ENCODE results near the gene PLAU. TPM values are rescaled to one million over a fixed set of nuclear protein-coding genes. Genes with fewer than 3 reads are reported as not detected.
A peak's percentile ranks its signal among the peaks of the same experiment; 100 is the strongest.
"Not testable (repeated sequence)": the region's sequence is repeated elsewhere in the genome, so short reads cannot be mapped to it uniquely, and the experiment has no call there.

The PLAU gene
- total RNA-seq, 2 experiments from 2014 or later: 2.2 to 4.8 TPM

DNA sequence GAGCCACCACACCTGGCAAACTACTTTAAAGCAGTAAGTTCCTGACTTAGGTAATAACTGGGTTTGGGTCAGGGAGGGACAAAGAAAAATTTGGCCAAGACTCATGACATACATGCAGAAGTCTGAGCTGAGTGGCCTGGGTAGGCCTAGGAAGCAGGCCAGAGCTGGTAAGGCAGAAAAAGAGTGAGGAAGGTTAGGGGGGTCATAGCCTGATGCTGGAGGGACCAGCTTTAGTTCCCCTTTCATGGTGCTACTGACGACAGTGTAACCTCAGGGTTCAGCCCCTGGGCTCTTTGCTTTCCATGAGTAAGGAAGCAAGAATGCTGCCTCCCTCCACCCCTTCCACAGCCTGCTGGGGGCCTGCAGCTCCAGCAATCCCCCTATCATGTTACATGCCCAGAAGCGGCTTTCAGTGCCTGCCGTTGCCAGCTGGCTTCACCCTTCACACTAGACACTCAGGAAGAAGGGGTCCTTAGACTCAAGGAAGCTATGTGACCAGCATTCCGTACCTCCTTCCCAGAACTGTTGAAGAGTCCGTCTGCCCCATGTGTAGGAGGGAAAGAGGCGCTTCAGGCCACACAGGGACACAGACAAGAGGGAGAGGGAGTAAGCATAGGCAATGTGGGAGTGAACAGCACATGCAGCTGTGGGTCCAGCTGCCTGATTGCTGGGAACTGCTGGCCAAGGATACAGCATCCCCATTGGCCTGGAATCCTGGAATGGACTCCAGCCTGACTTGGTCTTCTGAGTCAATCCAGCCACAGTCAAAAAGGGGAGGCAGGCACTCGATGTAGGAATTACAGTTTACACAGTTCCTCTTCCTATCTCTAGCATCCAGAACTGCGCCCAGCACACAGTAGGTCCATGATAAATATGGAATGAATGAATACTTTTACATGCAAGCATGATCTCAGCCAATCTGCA, 4.1 kb upstream of the PLAU start:
- DNase-seq (no peak), ATAC-seq (no peak)
- Mint-ChIP-seq H3K4me3 (no peak overlapping the region), H3K27ac (no peak overlapping the region), H3K36me3 (no peaks in the 10 kb centered on the region), H3K4me1 (peaks cover 41% of the 10 kb centered on the region), H3K9me3 (ENCODE audit: low read depth) (no peaks in the 10 kb centered on the region), H3K27me3 (peaks cover 22% of the 10 kb centered on the region)
- CTCF ChIA-PET: interaction anchor here (0.5 to 1.3 kb wide), 10 partner anchors 11 to 181 kb away, joined by 3 to 6 read pairs (median 4); no protein-coding TSS in a partner anchor

DNA sequence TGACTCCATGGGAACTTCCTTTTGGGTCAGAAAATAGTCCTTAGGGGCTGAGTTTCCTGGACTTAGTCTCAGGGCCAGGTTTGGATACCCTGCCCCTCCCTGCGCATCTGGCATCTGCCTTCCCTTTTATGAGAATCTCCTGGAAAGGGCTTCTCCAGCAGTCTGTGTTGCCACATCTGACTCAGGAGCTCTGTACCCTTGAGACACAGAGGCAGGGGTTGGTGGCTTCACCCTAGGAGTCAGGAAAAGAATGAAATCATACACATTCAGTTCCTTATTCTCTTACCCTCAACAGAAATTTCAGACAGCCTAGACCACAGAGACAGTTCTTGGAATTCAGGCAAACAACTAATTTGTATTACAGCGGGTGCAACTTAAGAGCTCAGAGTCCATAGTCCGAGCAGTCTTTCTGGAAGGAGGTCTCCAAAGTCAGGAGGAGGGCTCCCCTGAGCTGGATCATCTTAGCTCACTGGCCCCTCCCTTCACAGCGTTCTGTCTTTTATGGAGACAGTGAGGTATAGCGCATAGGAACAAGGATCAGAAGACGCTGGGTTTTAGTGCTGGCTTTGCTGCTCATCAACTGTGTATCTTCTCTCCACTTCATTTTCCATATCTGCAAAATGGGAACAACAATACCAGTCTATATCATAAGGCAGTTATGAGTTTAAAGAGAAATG, 3.0 kb upstream of the PLAU start:
- ATAC-seq: no peak
- Mint-ChIP-seq H3K9me3 (ENCODE audit: low read depth) (no peaks in the 10 kb centered on the region), H3K36me3 (peaks cover 2% of the 10 kb centered on the region), H3K27me3 (peaks cover 26% of the 10 kb centered on the region), H3K4me3 (no peak overlapping the region), H3K27ac (peak overlapping the region; percentile 39), H3K4me1 (peaks cover 38% of the 10 kb centered on the region)
- CTCF ChIA-PET: interaction anchor here (1.1 to 4.7 kb wide), 4 partner anchors 20 to 33 kb away, joined by 3 to 28 read pairs (median 8); no protein-coding TSS in a partner anchor
- DNase-seq: no peak

DNA sequence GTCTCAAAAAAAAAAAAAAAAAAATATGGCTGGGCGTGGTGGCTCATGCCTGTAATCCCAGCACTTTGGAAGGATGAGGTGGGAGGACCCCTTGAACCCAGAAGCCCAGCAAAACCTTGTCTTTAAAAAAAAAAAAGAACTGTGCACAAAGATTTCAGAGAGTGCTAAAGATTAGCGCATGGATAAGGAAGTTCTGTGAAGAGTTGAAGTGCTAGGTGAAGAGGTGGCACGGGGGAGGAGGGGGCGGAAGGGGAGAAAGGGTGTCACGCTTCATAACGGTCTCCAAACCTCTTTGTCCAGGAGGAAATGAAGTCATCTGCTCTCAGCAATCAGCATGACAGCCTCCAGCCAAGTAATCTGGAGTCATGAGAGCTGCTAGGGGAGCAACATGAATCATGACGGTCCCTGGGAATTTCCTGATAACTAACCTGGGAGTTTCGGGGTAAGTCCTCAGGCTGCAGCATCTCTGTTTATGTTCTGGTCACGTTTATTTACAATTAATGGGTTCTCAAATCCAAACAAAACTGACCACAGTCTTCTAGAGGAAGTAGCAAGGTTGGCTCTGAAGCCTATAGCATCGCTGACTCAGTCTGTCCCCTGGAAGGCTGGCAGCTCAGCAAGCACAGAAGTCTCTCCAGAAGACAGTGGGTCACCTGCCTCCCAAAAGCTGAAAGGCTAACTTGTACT, 1.9 kb upstream of the PLAU start:
- no peaks in the 10 kb centered on the region for H3K9me3 Mint-ChIP-seq (ENCODE audit: low read depth)

DNA sequence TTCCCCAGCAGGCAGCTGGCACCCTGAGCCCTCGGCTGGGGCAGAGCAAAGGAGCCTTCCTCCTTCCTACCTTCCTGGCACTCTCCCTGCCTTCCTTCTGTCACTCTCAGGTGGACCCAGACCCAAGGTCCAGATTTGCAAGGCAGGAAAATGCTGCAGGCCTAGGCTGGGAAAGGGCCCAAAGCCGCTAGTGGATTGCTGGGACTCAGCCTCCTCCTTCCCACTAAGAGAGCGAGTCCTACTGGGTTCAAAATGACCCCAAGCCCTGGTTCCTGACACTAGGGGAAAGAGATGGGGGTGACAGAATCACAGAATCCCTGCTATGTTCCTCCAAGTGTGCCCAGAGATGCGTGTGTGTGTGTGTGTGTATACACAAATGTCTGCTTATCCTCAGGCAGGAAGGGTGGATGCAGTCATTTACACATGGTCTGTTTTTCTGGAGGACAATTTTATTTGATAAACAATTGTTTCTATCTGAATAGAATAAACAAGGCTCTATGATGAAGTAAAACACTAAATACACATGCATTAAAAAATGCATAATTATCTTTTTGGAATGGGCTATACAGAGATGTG, 1.3 kb upstream of the PLAU start:
- Mint-ChIP-seq H3K27ac (peak overlapping the region; percentile 78), H3K4me1 (peaks cover 38% of the 10 kb centered on the region), H3K36me3 (peaks cover 2% of the 10 kb centered on the region), H3K9me3 (ENCODE audit: low read depth) (no peaks in the 10 kb centered on the region), H3K4me3 (peak overlapping the region; percentile 71), H3K27me3 (peaks cover 29% of the 10 kb centered on the region)
- ATAC-seq: no peak
- CTCF ChIA-PET: interaction anchor here (0.6 to 4.7 kb wide), 8 partner anchors 9 to 1508 kb away, joined by 3 to 28 read pairs (median 5); no protein-coding TSS in a partner anchor
- DNase-seq: no peak

More for the DNA sequence above, 1.9 kb upstream of the PLAU start:
- peak; percentile 80 for DNase-seq
- Mint-ChIP-seq H3K4me3 (peak overlapping the region; percentile 71), H3K27me3 (peaks cover 28% of the 10 kb centered on the region), H3K27ac (peak overlapping the region; percentile 78), H3K36me3 (peaks cover 2% of the 10 kb centered on the region), H3K4me1 (peaks cover 38% of the 10 kb centered on the region)
- ATAC-seq: peak; percentile 59
- CTCF ChIA-PET: interaction anchor here (0.6 to 4.7 kb wide), 6 partner anchors 10 to 1508 kb away, joined by 3 to 28 read pairs (median 6); no protein-coding TSS in a partner anchor

DNA sequence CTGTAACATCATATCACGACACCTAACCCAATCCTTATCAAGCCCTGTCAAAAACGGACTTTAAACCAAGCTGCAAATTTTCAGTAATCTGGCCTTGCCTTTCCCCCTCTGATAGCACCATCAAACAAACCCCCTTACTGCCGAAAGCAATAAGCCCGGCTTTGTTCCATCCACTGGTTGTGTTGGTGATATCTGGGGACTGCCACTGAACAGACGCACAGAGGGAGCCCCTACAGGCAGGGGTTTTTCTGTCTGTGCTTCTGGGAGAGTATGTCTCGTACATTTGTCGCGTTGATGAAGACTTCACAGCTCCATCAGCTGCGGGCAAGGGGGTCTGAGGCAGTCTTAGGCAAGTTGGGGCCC, 550 bp upstream of the PLAU start:
- CTCF ChIA-PET: interaction anchor here (0.8 to 4.7 kb wide), 8 partner anchors 8 to 165 kb away, joined by 3 to 28 read pairs (median 4); no protein-coding TSS in a partner anchor
- H3K9me3 Mint-ChIP-seq (ENCODE audit: low read depth): no peaks in the 10 kb centered on the region
- H3K27ac Mint-ChIP-seq: peak overlapping the region; percentile 57
- peaks cover 32% of the 10 kb centered on the region for H3K27me3 Mint-ChIP-seq
- peak; percentile 21 for ATAC-seq
- H3K36me3 Mint-ChIP-seq: peaks cover 7% of the 10 kb centered on the region
- DNase-seq: peak; percentile 49
- H3K4me1 Mint-ChIP-seq: peaks cover 38% of the 10 kb centered on the region
- peak overlapping the region; percentile 71 for H3K4me3 Mint-ChIP-seq

DNA sequence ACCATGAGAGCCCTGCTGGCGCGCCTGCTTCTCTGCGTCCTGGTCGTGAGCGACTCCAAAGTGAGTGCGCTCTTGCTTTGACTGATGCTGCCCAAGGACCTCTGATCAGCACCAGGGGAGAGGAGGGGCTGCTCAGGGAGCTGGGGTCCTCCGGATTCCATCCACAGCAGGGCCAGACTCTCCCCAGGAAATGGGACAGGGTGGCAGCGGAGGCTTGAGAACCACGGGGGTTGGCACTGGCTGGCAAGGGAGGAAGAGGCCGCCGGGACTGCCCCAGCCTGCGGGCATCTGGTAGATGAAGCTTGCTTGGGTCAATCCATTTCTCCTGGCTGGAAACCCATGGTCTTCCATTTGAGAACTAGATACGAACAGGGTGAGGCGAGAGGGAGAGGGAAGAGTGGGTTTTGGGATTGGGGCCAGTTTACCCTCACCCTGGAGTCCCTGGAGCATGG, 647 bp downstream of the PLAU start:
- peak overlapping the region; percentile 86 for H3K4me3 Mint-ChIP-seq
- peaks cover 16% of the 10 kb centered on the region for H3K36me3 Mint-ChIP-seq
- CTCF ChIA-PET: interaction anchor here (0.8 to 4.7 kb wide), 10 partner anchors 9 to 192 kb away, joined by 3 to 28 read pairs (median 4); no protein-coding TSS in a partner anchor
- DNase-seq (no peak), ATAC-seq (no peak)
- H3K9me3 Mint-ChIP-seq (ENCODE audit: low read depth): no peaks in the 10 kb centered on the region
- H3K27ac Mint-ChIP-seq: peak overlapping the region; percentile 70
- H3K27me3 Mint-ChIP-seq: peaks cover 34% of the 10 kb centered on the region
- H3K4me1 Mint-ChIP-seq: peaks cover 40% of the 10 kb centered on the region

DNA sequence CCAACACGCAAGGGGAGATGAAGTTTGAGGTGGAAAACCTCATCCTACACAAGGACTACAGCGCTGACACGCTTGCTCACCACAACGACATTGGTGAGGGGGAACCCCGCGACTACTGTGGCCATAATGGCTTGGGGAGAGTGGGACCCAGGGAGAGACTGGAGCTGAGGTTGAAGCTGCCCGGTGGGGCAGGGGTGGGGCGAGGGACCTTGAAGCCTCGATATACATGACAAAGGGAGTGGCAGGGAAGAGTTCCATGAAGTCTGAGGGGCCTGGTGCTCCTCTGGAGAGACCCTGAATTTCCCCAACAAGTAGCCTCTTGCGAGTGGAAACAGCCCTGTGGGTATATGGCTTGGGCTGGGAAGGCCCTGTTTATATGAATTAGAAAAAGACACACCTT, 3.1 kb downstream of the PLAU start:
- H3K27me3 Mint-ChIP-seq: peaks cover 34% of the 10 kb centered on the region
- CTCF ChIA-PET: interaction anchor here (0.7 to 1.2 kb wide), 2 partner anchors 14 to 27 kb away, joined by 3 read pairs; no protein-coding TSS in a partner anchor
- no peak for ATAC-seq
- no peak for DNase-seq
- H3K4me1 Mint-ChIP-seq: peaks cover 40% of the 10 kb centered on the region
- H3K9me3 Mint-ChIP-seq (ENCODE audit: low read depth): peaks cover 2% of the 10 kb centered on the region
- no peak overlapping the region for H3K4me3 Mint-ChIP-seq
- H3K27ac Mint-ChIP-seq: no peak overlapping the region
- peaks cover 32% of the 10 kb centered on the region for H3K36me3 Mint-ChIP-seq

DNA sequence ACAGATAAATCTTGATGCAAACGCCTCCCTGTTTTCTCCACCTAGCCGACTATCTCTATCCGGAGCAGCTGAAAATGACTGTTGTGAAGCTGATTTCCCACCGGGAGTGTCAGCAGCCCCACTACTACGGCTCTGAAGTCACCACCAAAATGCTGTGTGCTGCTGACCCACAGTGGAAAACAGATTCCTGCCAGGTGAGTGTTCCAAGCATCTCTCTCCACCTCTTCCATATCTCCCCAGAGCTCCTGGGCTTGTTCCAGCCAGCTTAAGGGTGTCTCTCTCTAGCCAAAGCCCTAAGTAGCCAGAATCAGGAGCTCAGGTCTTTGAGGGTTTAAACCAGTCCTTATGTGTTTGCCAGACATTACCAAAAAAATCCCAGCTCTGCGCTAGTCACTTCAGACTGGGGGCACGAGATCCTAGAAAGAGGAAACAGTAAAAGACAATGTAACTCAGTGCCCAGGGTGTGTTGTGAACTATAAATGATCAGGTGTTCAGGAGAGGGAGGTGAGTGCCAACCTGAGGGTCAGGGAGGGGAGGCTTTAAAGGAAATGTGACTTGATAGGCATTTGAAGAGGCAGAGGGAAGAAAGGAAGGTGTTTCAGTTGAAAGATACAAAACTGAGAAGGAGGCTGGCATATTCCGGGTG, 4.4 kb downstream of the PLAU start:
- H3K27me3 Mint-ChIP-seq: peaks cover 30% of the 10 kb centered on the region
- DNase-seq (no peak), ATAC-seq (no peak)
- no peak overlapping the region for H3K4me3 Mint-ChIP-seq
- peaks cover 34% of the 10 kb centered on the region for H3K4me1 Mint-ChIP-seq
- peaks cover 2% of the 10 kb centered on the region for H3K9me3 Mint-ChIP-seq (ENCODE audit: low read depth)
- peaks cover 42% of the 10 kb centered on the region for H3K36me3 Mint-ChIP-seq
- H3K27ac Mint-ChIP-seq: no peak overlapping the region
- CTCF ChIA-PET: interaction anchor here (0.8 to 1.8 kb wide), 4 partner anchors 9 to 36 kb away, joined by 3 to 4 read pairs (median 4); no protein-coding TSS in a partner anchor

DNA sequence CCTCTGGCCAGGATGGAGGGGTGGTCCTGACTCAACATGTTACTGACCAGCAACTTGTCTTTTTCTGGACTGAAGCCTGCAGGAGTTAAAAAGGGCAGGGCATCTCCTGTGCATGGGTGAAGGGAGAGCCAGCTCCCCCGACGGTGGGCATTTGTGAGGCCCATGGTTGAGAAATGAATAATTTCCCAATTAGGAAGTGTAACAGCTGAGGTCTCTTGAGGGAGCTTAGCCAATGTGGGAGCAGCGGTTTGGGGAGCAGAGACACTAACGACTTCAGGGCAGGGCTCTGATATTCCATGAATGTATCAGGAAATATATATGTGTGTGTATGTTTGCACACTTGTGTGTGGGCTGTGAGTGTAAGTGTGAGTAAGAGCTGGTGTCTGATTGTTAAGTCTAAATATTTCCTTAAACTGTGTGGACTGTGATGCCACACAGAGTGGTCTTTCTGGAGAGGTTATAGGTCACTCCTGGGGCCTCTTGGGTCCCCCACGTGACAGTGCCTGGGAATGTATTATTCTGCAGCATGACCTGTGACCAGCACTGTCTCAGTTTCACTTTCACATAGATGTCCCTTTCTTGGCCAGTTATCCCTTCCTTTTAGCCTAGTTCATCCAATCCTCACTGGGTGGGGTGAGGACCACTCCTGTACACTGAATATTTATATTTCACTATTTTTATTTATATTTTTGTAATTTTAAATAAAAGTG, 6.0 kb downstream of the PLAU start:
- Mint-ChIP-seq H3K27me3 (peaks cover 18% of the 10 kb centered on the region), H3K9me3 (ENCODE audit: low read depth) (peaks cover 2% of the 10 kb centered on the region), H3K36me3 (peaks cover 43% of the 10 kb centered on the region), H3K27ac (no peak overlapping the region), H3K4me1 (peaks cover 29% of the 10 kb centered on the region), H3K4me3 (no peak overlapping the region)
- ATAC-seq: peak; percentile 43
- CTCF ChIA-PET: interaction anchor here (0.5 to 1.9 kb wide), 3 partner anchors 23 to 386 kb away, joined by 3 to 7 read pairs (median 4); no protein-coding TSS in a partner anchor
- DNase-seq: no peak

DNA sequence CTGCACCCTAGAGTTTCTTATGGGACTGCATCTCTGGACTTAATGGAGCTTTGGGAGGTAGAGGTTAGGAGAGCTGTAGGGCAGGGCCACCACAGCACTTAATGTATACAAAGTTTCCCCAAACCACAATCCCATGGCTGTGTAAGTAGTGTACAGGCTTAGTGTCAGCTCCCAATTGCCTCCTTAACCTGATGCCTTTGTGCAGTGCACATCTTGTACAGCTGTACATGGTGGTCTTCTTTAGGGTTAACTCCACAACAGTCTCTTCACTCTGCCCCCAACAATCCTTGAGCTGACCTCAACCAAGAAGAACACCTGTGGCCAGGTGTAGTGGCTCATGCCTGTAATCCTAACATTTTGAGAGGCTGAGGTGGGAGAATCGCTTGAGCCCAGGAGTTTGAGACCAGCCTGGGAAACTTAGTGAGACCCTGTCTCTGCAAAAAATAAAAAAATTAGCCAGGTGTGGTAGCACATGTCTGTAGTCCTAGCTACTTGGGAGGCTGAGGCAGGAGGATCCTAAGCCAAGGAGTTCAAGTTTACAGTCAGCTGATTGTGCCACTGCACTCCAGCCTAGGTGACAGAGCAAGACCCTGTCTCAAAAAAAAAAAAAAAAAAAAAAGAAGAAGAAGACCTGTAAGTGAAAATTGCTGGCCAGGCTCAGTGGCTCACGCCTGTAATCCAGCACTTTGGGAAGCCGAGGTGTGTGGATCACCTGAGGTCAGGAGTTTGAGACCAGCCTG, 6.8 kb downstream of the PLAU start:
- CTCF ChIA-PET: interaction anchor here (1.2 to 1.9 kb wide), 2 partner anchors 9 to 22 kb away, joined by 3 to 7 read pairs; no protein-coding TSS in a partner anchor
- H3K27me3 Mint-ChIP-seq: peaks cover 12% of the 10 kb centered on the region

DNA sequence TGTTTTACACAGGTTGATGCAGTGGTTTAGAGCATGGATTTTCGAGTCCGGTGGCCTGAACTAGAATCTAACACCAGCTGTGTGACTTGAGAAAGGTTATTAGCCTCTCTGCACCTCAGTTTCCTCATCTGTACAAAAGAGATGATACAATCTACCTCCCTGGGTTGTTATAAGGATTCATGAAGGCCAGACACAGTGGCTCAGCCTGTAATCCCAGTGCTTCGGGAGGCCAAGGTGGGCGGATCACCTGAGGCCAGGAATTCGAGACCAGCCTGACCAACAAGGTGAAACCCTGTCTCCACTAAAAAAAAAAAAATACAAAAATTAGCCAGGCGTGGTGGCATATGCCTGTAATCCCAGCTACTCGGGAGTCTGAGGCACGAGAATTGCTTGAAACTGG, 8.5 kb downstream of the PLAU start:
- CTCF ChIA-PET: interaction anchor here (0.8 to 1.5 kb wide), 2 partner anchors 14 to 34 kb away, joined by 4 read pairs; no protein-coding TSS in a partner anchor
- peaks cover 43% of the 10 kb centered on the region for H3K4me1 Mint-ChIP-seq
- not testable (repeated sequence) for DNase-seq; H3K27ac Mint-ChIP-seq; ATAC-seq; H3K9me3 Mint-ChIP-seq (ENCODE audit: low read depth); H3K4me3 Mint-ChIP-seq
- H3K36me3 Mint-ChIP-seq: peaks cover 44% of the 10 kb centered on the region
- H3K27me3 Mint-ChIP-seq: peaks cover 14% of the 10 kb centered on the region

More for the DNA sequence above, 6.8 kb downstream of the PLAU start:
- peaks cover 2% of the 10 kb centered on the region for H3K9me3 Mint-ChIP-seq (ENCODE audit: low read depth)
- ATAC-seq (no peak), DNase-seq (no peak)
- H3K36me3 Mint-ChIP-seq: peaks cover 45% of the 10 kb centered on the region
- no peak overlapping the region for H3K27ac Mint-ChIP-seq
- H3K4me1 Mint-ChIP-seq: peaks cover 35% of the 10 kb centered on the region
- no peak overlapping the region for H3K4me3 Mint-ChIP-seq
